Keratinocyte (primary cell): Measurements from ENCODE around the gene MED19.

Experiments
- EZH2 ChIP-seq: IDR thresholded peaks from one replicate; pipeline ENCODE4 v1.6.1; 2012; ENCODE audit warnings: inconsistent platforms, mild to moderate bottlenecking, low read length, moderate library complexity
- TF ChIP-seq, protein P1 (sequence below), 3 experiments: IDR thresholded peaks in 1 of 3; conservative IDR thresholded peaks in 1 of 3; optimal IDR thresholded peaks in 1 of 3; 2 replicates in 2 of 3; 3 replicates in 1 of 3; pipeline versions ENCODE3 to v1.5.1; 2011; ENCODE audit warnings: low read length in 3 of 3, mild to moderate bottlenecking in 3 of 3, moderate library complexity in 2 of 3, control low read depth in 1 of 3, inconsistent platforms in 1 of 3; ENCODE audit not compliant: insufficient read depth in 2 of 3; ENCODE audit errors: extremely low read depth in 1 of 3

GRCh38 chr11:57704932-57705331 is 7.1 kb downstream of the MED19 start:
- TF ChIP-seq, protein P1, sequence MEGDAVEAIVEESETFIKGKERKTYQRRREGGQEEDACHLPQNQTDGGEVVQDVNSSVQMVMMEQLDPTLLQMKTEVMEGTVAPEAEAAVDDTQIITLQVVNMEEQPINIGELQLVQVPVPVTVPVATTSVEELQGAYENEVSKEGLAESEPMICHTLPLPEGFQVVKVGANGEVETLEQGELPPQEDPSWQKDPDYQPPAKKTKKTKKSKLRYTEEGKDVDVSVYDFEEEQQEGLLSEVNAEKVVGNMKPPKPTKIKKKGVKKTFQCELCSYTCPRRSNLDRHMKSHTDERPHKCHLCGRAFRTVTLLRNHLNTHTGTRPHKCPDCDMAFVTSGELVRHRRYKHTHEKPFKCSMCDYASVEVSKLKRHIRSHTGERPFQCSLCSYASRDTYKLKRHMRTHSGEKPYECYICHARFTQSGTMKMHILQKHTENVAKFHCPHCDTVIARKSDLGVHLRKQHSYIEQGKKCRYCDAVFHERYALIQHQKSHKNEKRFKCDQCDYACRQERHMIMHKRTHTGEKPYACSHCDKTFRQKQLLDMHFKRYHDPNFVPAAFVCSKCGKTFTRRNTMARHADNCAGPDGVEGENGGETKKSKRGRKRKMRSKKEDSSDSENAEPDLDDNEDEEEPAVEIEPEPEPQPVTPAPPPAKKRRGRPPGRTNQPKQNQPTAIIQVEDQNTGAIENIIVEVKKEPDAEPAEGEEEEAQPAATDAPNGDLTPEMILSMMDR (optimal IDR thresholded peaks at IDR 0.05 in 1 of 3, IDR thresholded peaks at IDR 0.05 in 1 of 3, conservative IDR thresholded peaks at IDR 0.05 in 1 of 3; ENCODE audit: extremely low read depth in 1 of 3, insufficient read depth in 2 of 3, low read length in 3 of 3) = no peak
- no peak for TF ChIP-seq EZH2
